NCI-H460 (cell line): Measurements from ENCODE around the gene TSPAN12. TPM values are rescaled to one million over a fixed set of nuclear protein-coding genes. Genes with fewer than 3 reads are reported as not detected.
"Not testable (repeated sequence)": the region's sequence is repeated elsewhere in the genome, so short reads cannot be mapped to it uniquely, and the experiment has no call there.

Experiments
- DNase-seq: peaks from one replicate; pipeline ENCODE4 v3.0.0-alpha.2; 2016; ENCODE audit warnings: low read depth; ENCODE audit errors: extremely low read depth
- polyA plus RNA-seq: library from polyadenylated mRNA; depleted of rRNA; stranded (reverse); fragments of >200 nt; gene quantifications from 2 replicates; pipeline ENCODE4 v1.2.3, GENCODE V29; 2014; cell fraction: nucleus; rRNA removed
- total RNA-seq: library from RNA; depleted of rRNA; stranded (reverse); fragments of >200 nt; shearing (Covaris generic); gene quantifications from 2 replicates; pipeline ENCODE4 v1.2.3, GENCODE V29; 2014; rRNA removed

Gene TSPAN12, protein sequence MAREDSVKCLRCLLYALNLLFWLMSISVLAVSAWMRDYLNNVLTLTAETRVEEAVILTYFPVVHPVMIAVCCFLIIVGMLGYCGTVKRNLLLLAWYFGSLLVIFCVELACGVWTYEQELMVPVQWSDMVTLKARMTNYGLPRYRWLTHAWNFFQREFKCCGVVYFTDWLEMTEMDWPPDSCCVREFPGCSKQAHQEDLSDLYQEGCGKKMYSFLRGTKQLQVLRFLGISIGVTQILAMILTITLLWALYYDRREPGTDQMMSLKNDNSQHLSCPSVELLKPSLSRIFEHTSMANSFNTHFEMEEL
- total RNA-seq, result 9.1 and 9.6 TPM in 2 replicates
- polyA plus RNA-seq, result 3.3 and 5.3 TPM in 2 replicates

DNA sequence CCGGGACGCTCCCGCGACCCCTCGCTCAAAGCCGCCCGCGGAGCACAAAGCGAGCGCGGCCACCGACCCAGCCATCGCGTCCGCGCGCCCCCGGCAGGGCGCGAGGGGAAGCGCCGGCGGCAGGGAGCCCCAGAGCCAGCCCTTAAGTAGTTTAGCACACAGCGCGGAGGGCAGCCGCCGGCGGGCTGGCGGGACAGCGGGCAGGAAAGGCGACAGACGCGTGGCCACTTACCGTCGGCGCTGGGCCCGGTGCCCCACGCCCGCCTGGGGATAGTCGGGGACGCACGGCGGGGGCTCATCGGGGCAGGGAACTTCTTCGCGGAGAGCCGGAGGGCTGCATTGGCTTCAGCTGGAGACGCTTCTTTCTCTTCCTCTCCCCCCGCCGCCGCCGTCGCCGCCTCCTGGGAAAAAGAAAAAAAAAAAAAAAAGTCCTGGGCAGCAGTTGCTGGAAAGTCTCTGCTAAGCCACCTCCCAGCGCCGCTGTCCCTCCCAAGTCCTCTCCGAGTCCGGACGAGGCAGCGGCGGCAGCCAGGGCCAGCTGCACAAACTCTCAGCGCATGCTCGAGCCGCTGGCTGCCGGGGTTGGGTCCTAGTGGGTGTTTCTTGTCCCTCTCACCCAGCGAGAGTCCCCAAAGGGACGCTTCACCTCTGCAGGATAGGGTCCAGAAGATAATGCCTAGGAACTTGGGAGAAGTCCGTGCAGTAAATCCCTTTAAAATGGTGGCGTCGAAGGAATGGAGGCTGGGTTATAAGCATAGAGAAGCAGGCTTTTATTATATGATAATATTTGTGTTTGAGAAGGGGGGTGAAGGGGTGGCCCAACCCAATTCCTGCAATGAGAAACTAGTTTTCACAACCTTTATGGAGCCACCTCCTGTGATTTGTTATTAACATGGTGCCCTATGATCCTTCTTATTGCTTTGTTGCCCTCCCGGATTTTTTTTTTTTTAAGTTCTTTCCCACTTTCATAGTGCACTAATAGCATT, at the start of gene TSPAN12:
Gene TSPAN12 (minus strand): TSS at position 557 of the 986 bp plus-strand sequence. CDS start 1,381 bp downstream, outside the sequence.
- DNase-seq, result peak; percentile 67

DNA sequence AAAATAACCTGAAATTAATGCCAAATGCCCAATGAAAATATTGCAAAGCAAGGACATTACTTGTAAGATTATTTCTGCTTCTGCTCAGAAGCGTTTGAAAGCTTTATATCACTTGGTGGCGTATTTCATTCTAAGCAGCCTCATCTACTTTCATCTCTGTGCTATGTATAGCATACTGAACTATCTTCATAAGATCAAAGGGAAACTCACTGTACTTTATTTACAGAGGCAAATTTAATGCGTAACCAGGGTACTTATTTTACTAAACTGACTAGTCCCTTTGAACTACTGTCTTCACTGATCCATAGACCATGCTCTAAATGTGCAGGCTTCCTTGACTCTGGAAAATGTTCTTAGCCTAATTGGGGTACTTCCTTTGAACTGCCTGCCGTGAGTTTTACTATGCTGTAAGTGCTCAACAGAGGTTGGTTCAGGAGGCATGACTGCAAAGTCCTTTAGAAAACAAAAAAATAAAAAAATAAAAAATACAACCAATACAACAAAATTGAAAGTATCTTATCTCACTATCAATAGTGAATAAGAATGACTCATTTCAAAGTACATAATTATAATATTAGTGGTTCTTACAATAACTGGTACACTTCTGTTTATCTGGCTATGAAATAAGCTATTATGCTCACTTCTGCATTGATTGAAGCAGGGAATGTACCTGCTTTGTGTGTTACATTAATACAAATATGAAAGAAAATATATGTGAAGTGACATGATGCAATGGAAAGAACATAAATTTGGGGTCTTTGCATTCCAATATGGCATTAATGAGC, 41.0 kb upstream of the TSPAN12 start:
- DNase-seq, result no peak

DNA sequence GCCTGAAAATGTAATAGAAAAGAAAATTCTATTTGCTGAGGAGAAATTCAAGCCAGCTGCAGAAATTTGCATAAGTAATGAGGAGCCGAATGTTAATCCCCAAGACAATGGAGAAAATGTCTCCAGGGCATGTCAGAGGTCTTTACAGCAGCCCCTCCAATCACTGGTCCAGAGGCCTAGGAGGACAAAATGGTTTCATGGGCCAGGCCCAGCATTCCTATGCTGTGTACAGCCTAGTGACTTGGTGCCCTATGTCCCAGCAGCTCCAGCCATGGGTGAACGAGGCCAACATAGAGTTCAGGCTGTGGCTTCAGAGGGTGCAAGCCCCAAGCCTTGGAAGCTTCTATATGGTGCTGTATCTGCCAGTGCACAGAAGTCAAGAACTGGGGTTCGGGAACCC, 37.3 kb upstream of the TSPAN12 start:
- DNase-seq, result not testable (repeated sequence)

DNA sequence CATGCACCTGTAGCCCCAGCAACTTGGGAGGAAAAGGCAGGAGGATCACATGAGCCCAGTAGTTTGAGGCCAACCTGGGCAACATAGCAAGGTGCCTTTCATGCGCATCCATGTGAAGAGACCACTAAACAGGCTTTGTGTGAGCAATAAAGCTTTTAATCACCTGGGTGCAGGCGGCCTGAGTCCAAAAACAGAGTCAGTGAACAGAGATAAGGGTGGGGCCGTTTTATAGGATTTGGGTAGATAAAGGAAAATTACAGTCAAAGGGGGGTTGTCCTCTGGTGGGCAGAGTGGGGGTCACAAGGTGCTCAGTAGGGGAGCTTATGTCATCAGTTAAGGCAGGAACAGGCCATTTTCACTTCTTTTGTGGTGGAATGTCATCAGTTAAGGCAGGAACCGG, 27.7 kb upstream of the TSPAN12 start:
- not testable (repeated sequence) for DNase-seq

DNA sequence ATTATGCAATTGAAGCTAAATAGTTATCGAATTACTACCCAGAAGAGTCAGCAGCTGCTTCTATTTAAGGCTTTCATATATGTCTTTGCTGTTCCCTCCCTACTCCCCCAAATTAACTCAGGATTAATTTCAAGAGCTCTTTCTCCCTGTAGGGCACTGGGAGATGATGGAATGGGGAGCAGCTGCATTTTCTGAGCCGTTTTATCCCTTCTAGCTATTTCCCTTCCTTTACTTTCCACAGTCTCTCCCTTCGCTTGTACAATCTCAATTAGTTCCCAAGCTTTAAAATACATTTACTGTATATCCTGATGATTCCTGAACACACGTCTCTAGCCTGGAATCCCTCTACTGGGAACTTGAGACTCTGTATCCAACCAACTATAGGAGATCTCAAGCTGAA, 19.8 kb upstream of the TSPAN12 start:
- no peak for DNase-seq

DNA sequence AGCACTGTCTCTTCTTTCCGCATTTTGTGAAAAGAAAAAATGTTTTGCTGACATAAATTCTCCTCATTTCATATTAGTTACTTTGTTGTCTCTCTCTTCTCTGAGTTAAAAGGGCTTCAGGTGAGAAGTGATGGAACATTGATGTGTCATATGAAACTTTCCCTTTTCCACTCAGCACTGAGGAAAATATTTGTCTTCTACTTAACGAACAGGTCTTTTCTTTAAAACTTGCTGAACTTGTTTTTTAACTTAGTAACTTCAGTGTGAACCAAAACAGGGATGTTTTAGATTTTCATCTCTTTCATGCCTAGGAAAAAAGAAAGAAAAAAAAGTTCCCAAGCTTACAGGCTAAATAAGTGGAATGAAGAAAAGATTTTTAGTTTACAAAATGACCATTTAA, 19.0 kb upstream of the TSPAN12 start:
- no peak for DNase-seq

DNA sequence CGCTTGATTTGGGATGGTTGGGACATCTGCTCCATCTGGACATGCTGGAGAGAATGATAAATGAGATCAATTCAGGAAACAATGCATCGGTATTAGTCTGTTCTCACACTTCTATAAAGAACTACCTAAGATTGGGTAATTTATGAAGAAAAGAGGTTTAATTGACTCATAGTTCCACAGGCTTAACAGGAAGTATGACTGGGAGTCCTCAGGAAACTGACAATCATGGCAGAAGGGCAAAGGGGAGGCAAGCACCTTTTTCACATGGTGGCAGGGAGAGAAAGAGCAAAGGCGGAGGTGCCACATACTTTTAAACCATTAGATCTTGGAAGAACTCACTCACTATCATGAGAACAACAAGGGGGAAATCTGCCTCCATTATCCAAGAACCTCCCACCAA, 16.8 kb upstream of the TSPAN12 start:
- DNase-seq, result no peak

DNA sequence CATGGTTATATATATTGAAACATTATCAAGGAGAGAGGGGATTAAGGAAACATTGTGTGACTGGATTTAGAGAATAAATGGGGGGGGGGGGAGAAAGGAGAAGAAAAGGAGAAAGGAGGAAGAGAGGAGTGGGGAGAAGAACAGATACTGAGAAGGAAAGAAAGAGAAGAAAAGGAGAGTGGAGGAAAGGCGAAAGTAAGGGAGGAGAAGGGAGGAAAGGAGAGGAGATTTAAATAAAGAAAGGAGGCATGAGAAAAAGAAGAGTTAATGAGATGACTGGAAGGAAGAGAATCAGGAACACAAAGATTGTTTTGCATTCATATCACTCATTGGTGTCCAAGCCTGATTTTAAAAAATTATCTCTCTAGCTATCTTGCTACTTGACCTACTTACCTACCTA, 16.1 kb upstream of the TSPAN12 start:
- no peak for DNase-seq

DNA sequence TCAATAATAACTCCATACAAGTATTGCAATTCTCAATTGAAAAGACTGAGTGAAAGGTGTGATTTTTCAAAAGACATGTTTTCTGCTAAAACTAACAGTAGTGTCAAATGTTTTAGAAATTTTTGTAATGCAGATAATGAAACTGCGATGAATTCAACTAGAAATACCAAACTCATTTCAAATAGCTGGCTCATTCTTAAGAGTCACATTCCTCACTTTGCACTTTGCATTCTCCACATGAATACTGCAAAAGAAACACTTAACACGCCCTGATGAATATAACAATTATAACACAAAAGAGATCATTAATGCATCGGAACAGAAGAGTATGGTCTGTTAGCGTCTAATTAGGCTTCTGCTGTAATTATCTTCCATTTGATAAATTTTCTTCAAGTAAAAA, 15.5 kb upstream of the TSPAN12 start:
- DNase-seq, result no peak

DNA sequence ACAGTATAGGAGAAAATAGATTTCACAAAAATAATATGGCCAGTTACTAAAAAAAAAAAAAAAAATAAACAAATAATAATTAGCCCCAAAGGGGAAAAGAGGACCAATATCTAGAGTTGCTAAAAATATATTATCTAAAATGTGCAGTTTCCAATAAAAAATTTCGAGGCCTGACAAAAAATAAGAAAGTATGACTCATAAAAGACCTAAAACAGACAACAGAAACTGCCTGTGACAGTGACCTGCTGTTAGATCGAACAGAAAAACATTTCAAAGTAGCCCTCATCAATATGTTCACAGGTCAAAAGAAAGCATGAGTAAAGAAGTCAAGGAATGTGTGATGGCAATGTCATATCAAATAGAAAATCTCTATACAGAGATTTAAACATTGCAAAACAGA, 11.8 kb upstream of the TSPAN12 start:
- DNase-seq, result no peak

DNA sequence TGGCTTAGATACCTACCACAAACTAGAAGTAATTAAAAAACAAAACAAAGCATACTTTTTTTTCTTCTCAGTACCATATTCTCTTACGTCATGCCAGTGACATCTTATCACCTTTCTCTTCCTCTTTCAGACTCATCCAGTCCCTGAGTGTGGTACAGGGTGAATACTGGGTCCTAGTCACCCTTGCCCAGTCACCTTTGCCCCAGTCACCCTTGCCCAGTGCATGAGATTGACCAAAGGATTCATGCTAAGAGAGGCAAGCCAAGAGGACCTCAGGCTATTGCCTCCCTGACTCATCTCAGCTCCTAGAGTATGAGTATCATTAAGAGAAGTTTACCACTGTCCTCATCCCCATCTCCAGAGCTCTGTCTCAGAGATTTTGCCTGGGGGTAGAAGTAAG, 10.0 kb upstream of the TSPAN12 start:
- no peak for DNase-seq

DNA sequence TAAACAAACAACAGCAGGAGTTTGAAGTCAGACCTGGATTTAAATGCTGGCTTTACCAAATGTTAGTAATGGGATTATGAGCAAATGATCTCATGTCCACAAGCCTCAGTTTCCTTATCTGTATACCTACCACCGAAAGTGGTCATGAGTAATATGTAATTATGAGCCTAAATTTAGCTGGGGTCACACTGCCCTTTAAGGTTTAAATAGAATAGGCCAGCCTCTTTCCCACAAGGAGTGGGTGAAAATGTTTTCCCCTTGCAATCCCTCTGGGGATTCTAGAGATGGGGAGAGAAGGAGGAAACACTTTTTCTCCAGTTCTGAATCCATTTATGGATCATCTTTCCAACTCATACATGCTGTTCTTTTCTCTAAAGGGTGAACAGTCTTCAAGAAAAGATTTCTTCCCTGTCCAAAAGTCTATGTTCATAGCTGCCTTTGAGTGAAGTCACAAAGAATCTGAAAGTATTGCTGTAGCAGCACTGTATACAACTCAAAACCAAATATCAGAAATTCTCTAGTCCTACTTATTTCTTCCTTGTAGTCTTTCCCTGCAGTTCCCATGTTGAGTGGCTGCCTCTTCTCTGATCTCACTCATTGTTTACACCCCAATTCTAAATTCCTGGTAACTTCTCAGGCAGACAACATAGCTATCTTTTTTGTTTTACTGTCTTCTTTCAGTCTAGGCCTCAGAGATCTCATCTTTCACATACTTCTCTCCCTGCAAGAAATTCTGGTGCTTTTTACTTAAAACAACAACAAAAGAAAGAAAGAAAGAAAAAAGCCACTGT, 7.4 kb upstream of the TSPAN12 start:
- DNase-seq, result no peak

DNA sequence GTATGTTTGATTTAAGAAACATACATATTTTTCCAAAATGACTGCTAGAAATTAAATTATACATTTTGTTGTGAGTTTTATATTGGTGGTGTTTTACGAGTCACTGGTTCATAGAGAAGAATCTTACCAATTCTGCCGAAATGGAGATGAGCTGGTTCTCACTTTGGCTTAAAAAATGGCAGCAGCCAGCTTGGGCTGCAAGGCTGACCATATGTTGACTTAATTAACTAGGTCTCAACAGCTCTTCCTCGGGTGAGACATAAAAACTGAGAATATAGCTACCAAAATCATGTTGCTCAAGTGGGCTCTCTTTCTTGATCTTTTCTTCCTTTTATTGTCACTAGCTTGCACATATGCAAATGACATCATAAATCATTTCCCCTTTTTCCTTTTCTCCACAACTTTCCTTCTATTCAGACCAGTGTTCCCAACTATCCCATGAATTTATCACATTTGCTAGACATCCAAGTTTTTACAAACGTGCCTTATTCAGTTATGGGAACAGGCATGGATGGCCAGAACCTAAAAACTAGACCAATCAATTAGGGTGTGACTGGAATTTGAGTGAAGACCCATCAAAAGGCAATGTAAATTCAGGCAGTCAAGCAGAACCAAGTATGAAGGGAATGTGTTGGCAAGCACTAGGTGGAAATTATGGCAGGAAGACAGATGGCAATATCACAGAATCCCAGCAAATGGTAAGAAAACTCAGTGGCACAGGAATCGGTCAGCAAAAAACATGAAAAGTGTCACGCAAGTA, 6.4 kb upstream of the TSPAN12 start:
- no peak for DNase-seq

DNA sequence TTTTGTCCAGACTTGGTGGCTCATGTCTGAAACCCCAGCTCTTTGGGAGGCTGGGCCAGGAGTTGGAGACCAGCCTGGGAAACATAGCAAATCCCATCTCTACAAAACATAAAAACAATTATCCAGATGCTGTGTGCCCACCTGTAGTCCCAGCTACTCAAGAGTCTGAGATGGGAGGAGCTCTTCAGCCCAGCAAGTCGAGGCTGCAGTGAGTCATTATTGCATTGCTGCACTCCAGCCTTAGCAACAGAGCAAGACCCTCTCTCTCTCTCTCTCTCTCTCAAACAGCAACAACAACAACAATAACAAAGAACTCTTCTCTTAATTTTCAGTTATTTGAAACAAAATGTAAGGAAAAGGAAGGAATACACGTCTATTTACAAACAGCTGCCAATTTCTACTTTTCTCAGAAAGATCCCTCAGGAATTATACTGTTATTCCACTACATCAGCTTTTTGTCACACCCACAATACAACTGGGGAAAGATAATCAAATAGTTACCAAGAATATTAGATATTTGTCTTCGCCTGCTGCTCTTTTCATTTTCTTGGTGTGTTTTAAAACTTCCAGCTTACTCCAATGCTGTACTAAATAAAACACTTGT, 5.1 kb upstream of the TSPAN12 start:
- no peak for DNase-seq

DNA sequence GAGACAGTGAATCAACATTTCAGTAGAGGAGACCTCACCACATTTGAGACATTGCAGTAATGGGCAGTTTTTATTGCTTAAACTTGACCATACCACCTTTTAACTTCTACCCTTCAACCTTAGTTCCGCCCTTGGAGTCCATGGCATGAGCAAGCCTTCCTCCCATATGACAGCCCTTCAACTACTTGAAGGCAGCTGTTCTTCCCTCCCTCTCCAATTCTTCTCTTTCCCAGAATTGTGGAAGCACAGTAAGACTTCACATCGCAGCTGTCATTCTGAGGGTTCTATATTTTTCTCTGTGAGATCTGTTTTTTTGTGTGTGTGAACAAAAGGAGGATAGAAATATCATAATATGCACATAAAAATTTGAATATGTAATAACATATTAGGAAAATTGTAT, 2.2 kb upstream of the TSPAN12 start:
- DNase-seq, result no peak

DNA sequence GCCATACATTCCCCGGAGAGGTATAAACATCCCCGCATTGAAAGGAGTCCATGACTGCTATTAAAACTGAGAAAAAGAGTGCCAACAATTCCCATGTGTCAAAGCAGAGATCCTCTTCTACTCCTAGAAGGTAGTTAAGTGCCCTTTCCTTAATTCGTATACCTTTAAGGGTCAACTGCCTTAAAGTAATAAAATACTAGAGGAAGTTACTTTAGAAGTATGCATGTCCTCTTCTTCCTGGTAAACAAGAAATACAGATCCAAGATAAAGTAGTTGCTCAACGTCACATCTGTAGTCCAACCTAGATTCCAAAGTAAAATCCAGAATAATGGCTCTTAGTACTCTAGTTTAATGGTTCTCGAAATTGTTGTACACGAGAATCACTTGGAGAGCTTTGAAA, 1.5 kb upstream of the TSPAN12 start:
- no peak for DNase-seq

DNA sequence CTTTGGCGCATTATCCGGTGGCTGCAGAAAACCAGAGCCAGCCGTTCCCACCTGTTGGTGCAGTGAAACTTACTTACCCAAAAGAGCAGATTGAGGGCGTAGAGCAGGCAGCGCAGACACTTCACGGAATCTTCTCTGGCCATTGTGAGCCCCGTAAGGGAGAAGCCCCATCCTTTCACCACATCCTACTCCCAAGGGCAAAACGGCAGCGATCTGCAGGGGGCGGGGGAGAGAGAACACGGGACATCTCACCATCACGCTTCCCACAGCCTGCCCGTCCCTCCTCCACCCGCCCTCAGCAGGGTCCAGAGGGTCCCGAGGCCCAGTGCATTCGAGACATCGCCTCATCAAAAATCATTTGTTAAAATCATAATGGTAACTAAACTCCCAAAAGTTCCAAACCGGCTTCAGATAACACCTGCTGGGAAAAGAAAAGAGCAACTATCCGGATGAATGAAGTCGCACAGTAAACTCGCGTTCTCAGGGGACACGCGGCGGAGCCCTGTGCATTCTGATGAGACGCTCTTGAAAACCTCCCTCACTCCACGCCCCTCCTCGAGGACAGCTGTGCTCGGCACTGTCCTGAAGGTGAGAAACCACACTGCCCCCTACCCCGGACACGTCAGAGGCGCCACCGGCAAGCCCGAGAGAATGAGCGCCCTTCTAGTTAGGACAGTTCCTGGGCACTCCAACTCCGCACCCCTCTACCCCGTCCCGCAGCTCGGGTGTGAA, 1.2 kb downstream of the TSPAN12 start:
- peak; percentile 22 for DNase-seq

DNA sequence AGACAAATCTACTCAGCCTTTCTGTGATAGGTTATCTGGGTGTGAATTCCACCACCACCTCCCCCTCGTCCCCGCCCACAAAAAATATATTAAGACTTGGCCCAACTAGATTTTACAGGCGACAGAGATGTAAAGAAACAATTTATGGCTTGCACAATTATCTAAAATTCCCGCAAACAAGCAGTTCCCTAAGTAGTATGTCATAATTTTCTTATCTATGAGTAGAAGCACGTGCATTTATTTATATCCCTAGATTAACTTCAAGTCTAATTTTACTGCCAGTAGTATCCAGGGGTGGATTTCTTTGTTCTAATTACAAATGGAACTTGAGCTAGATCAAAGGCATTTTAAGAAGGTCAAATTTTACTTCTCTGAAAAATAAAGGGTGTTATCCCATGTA, 1.7 kb downstream of the TSPAN12 start:
- DNase-seq, result no peak
